ENCODE results near the gene ENPP6. TPM values are rescaled to one million over a fixed set of nuclear protein-coding genes. Genes with fewer than 3 reads are reported as not detected.

The ENPP6 gene
- total and polyA plus RNA-seq, 12 donors, result 0.03 to 0.68 (median 0.07) TPM; not detected in 3

GRCh38 chr4:184111233-184111832 is 106.3 kb downstream of the ENPP6 start:
- no peak for TF ChIP-seq CTCF (IDR thresholded peaks at IDR 0.05)
- H3K9me3 ChIP-seq, result peaks cover 0 to 5% (median 0%) of the 10 kb centered on the region in 11 donors
- no peak overlapping the region for H3K27ac ChIP-seq
- WGBS, 2 donors, result 90 to 93% methylated on average over 7 of the region's 7 CpGs
- no peak for ATAC-seq
- peaks cover 0 to 4% (median 0%) of the 10 kb centered on the region in 7 donors for H3K27me3 ChIP-seq
- DNase-seq, result no peak
- H3K4me1 ChIP-seq, result no peaks in the 10 kb centered on the region
- no peak overlapping the region for H3K4me3 ChIP-seq
- intact Hi-C loops (cut with DNase I), result loop anchor here in 1 of 10 donors (5.0 kb wide), 1 partner anchor 36 kb away; no protein-coding TSS in a partner anchor
- no peaks in the 10 kb centered on the region for H3K36me3 ChIP-seq

- intact Hi-C loops (cut with DNase I), result loop anchor here in 1 of 10 donors (5.0 kb wide), 1 partner anchor 37 kb away; no protein-coding TSS in a partner anchor
- DNase-seq (no peak), ATAC-seq (no peak)
- Histone ChIP-seq H3K27ac (no peak overlapping the region), H3K4me1 (no peaks in the 10 kb centered on the region), H3K4me3 (no peak overlapping the region), H3K36me3 (no peaks in the 10 kb centered on the region), H3K9me3 (peaks cover 0 to 5% (median 0%) of the 10 kb centered on the region in 11 donors), H3K27me3 (peaks cover 0 to 4% (median 0%) of the 10 kb centered on the region in 7 donors)
- no peak for TF ChIP-seq CTCF (IDR thresholded peaks at IDR 0.05)
- 84 to 88% methylated on average over 14 of the region's 14 CpGs for whole genome bisulfite sequencing, 2 donors
Measured at GRCh38 chr4:184110452-184111224, 107.0 kb downstream of the ENPP6 start.

GRCh38 chr4:184108006-184108501 is 109.6 kb downstream of the ENPP6 start:
- H3K36me3 ChIP-seq, result no peaks in the 10 kb centered on the region
- DNase-seq (no peak), ATAC-seq (no peak)
- peaks cover 0 to 20% (median 9%) of the 10 kb centered on the region in 9 donors for H3K4me1 ChIP-seq
- no peak for TF ChIP-seq CTCF (IDR thresholded peaks at IDR 0.05)
- peaks cover 0 to 4% (median 0%) of the 10 kb centered on the region in 7 donors for H3K27me3 ChIP-seq
- H3K4me3 ChIP-seq, result no peak overlapping the region
- intact Hi-C loops (cut with DNase I), result loop anchor here in 2 of 10 donors (10.0 kb wide), 2 partner anchors 57 to 103 kb away; no protein-coding TSS in a partner anchor
- WGBS, 2 donors, result 87 to 90% methylated on average over 10 of the region's 10 CpGs
- H3K27ac ChIP-seq, result no peak overlapping the region
- H3K9me3 ChIP-seq, result peaks cover 0 to 5% (median 0%) of the 10 kb centered on the region in 11 donors

- Histone ChIP-seq H3K27me3 (no peaks in the 10 kb centered on the region), H3K27ac (peak overlapping the region in 3 of 10 donors; percentile 5 to 57 (median 17)), H3K4me1 (peaks cover 0 to 28% (median 9%) of the 10 kb centered on the region in 9 donors), H3K4me3 (no peak overlapping the region), H3K9me3 (no peaks in the 10 kb centered on the region), H3K36me3 (no peaks in the 10 kb centered on the region)
- TF ChIP-seq CTCF (IDR thresholded peaks at IDR 0.05), result no peak
- DNase-seq, result no peak
- peak in 3 of 8 donors; percentile 17 to 54 (median 36) for ATAC-seq
- intact Hi-C loops (cut with DNase I), result loop anchor here in 7 of 10 donors (5.0 to 10.0 kb wide), 5 partner anchors 60 to 267 kb away; no protein-coding TSS in a partner anchor
- WGBS, 2 donors, result 51 to 68% methylated on average over 5 of the region's 5 CpGs
Measured at GRCh38 chr4:184104419-184105101, 113.1 kb downstream of the ENPP6 start.

All from heart right ventricle (tissue), 16 donors.